ENCODE results near the gene FLYWCH2. TPM values are rescaled to one million over a fixed set of nuclear protein-coding genes. Genes with fewer than 3 reads are reported as not detected.

Gene FLYWCH2
- total and polyA plus RNA-seq, 9 of the 15 experiments (the other 6 are each of a cell fraction or from before 2014, with no cell fraction given): 0.70 to 55.5 (median 7.6) TPM

DNA sequence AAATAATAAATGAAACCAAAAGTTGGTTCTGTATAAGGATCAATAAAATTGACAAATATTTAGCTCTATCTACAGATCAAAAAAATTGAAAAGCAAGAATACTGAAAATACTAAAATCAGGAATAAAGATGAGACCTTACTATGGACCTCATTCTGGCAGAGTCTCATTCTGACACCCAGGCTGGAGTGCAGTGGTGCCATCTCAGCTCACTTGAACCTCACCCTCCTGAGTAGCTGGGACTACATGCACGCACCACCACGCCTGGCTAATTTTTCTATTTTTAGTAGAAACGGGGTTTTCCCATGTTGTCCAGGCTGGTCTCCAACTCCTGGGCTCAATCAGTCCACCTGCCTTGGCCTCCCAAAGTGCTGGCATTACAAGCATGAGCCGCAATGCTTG, 59.0 kb downstream of the FLYWCH2 start:
- FAIRE-seq (no peak), DNase-seq (ENCODE audit: extremely low read depth in 1 of 4, low spot score in 3 of 4) (no peak), ATAC-seq (no peak)
- BruUV-seq (replicated peaks): no TSS peak
- in situ Hi-C loops (cut with MboI) (no loop called here), intact Hi-C loops (cut with micrococcal nuclease) (no loop called here)
- ChIA-PET POLR2A (interaction anchor here (0.6 kb wide), 1 partner anchor 14 kb away, joined by 3 read pairs; no protein-coding TSS in a partner anchor), CTCF (ENCODE audit: low intra/inter-chr PET ratio) (no interaction called here)
- H3K36me3 ChIP-seq (ENCODE audit: control insufficient read depth, insufficient read depth, low read length): peaks cover 43% of the 10 kb centered on the region; the same call in 2 of the 3 replicates
- H3K4me3 ChIP-seq: no peak overlapping the region
- no peaks in the 10 kb centered on the region for H3K9me3 ChIP-seq (replicated peaks; ENCODE audit: control insufficient read depth, insufficient read depth, low read depth, low read length)
- 87% methylated on average over 4 of the region's 4 CpGs for WGBS (ENCODE audit: insufficient coverage, low coverage, missing lambda C conversion rate)
- H3K27me3 ChIP-seq (ENCODE audit: control insufficient read depth in 2 of 2, insufficient read depth in 2 of 2, low read length in 2 of 2): no peaks in the 10 kb centered on the region
- no peaks in the 10 kb centered on the region for H3K9me1 ChIP-seq (ENCODE audit: control insufficient read depth, insufficient read depth, low read length)
- H3K27ac ChIP-seq (ENCODE audit: extremely low read depth, low read depth, low read length): no peak overlapping the region
- no peak overlapping the region for H3K9ac ChIP-seq (ENCODE audit: insufficient read depth in 1 of 2, low read depth in 2 of 2, low read length in 2 of 2)
- H3K4me2 ChIP-seq (ENCODE audit: insufficient read depth, low read length): no peak overlapping the region
- no peaks in the 10 kb centered on the region for H3K79me2 ChIP-seq (ENCODE audit: control insufficient read depth, insufficient read depth, low read length)
- H4K20me1 ChIP-seq (replicated peaks; ENCODE audit: control insufficient read depth, insufficient read depth, low read length): no peaks in the 10 kb centered on the region
- H2AFZ ChIP-seq (ENCODE audit: low read depth, low read length): no peak overlapping the region
- peaks cover 0 to under 1% of the 10 kb centered on the region in 2 experiments; a peak in 2 of 5 replicates for H3K4me1 ChIP-seq (replicated peaks in 1 of 2; ENCODE audit: control insufficient read depth in 2 of 2, insufficient read depth in 2 of 2, low read length in 2 of 2)
- TF ChIP-seq EP400 (IDR thresholded peaks at IDR 0.05) (no peak), KDM1A (IDR thresholded peaks at IDR 0.05) (no peak), ZNF146 (CRISPR knock-in tag; IDR thresholded peaks at IDR 0.05; ENCODE audit: unreplicated experiment) (no peak), MCM5 (IDR thresholded peaks at IDR 0.05; ENCODE audit: low read depth) (no peak), E4F1 (CRISPR knock-in tag; IDR thresholded peaks at IDR 0.05; ENCODE audit: borderline replicate concordance) (no peak), MCM7 (IDR thresholded peaks at IDR 0.05) (no peak), NRF1 (conservative IDR thresholded peaks at IDR 0.05 in 1 of 2, IDR thresholded peaks at IDR 0.05 in 1 of 2) (no peak), DEAF1 (CRISPR knock-in tag; IDR thresholded peaks at IDR 0.05) (no peak), STAG1 (CRISPR knock-in tag; IDR thresholded peaks at IDR 0.05; ENCODE audit: borderline replicate concordance) (no peak), MXD1 (CRISPR knock-in tag; IDR thresholded peaks at IDR 0.05; ENCODE audit: borderline replicate concordance, poor library complexity, severe bottlenecking) (no peak), ZNF766 (CRISPR knock-in tag; conservative IDR thresholded peaks at IDR 0.05) (no peak), CTBP1 (IDR thresholded peaks at IDR 0.05; ENCODE audit: borderline replicate concordance) (no peak), ZNF764 (CRISPR knock-in tag; IDR thresholded peaks at IDR 0.05; ENCODE audit: low read depth) (no peak), TAF15 (IDR thresholded peaks at IDR 0.05; ENCODE audit: low read depth, low read length) (no peak)
- TF ChIP-seq, protein P1, sequence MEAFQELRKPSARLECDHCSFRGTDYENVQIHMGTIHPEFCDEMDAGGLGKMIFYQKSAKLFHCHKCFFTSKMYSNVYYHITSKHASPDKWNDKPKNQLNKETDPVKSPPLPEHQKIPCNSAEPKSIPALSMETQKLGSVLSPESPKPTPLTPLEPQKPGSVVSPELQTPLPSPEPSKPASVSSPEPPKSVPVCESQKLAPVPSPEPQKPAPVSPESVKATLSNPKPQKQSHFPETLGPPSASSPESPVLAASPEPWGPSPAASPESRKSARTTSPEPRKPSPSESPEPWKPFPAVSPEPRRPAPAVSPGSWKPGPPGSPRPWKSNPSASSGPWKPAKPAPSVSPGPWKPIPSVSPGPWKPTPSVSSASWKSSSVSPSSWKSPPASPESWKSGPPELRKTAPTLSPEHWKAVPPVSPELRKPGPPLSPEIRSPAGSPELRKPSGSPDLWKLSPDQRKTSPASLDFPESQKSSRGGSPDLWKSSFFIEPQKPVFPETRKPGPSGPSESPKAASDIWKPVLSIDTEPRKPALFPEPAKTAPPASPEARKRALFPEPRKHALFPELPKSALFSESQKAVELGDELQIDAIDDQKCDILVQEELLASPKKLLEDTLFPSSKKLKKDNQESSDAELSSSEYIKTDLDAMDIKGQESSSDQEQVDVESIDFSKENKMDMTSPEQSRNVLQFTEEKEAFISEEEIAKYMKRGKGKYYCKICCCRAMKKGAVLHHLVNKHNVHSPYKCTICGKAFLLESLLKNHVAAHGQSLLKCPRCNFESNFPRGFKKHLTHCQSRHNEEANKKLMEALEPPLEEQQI (IDR thresholded peaks at IDR 0.05): no peak
